22Rv1 (cell line): Measurements from ENCODE around the gene METTL27.
"Not testable (repeated sequence)": the region's sequence is repeated elsewhere in the genome, so short reads cannot be mapped to it uniquely, and the experiment has no call there.

ENCODE experiments used
- H3K27ac ChIP-seq: fragments of 450-650 bp; 2 replicates; pipeline ENCODE4 v1.5.1; 2017
- CTCF ChIP-seq: fragments of 450-650 bp; IDR thresholded peaks from 2 replicates; pipeline ENCODE4 v1.5.1; 2017; ENCODE audit warnings: mild to moderate bottlenecking
- ZFX ChIP-seq: fragments of 450-650 bp; IDR thresholded peaks from 2 replicates; pipeline ENCODE4 v1.6.1; 2017; ENCODE audit warnings: antibody characterized with exemption, borderline replicate concordance

Gene METTL27

GRCh38 chr7:73789051-73789450 lies 53.3 kb downstream of the METTL27 start:
- H3K27ac ChIP-seq, result no peak overlapping the region
- TF ChIP-seq ZFX (no peak), CTCF (no peak)

GRCh38 chr7:73787786-73788048 lies 54.6 kb downstream of the METTL27 start:
- not testable (repeated sequence) for H3K27ac ChIP-seq

- no peak overlapping the region for H3K27ac ChIP-seq
Measured at GRCh38 chr7:73786588-73786987, 55.7 kb downstream of the METTL27 start.

More at GRCh38 chr7:73786588-73786987, 55.7 kb downstream of the METTL27 start:
- TF ChIP-seq CTCF, result no peak
- TF ChIP-seq ZFX, result no peak
